ENCODE measurements around the gene HINT3.
A peak's percentile ranks its signal among the peaks of the same experiment; 100 is the strongest.

Gene HINT3

DNA sequence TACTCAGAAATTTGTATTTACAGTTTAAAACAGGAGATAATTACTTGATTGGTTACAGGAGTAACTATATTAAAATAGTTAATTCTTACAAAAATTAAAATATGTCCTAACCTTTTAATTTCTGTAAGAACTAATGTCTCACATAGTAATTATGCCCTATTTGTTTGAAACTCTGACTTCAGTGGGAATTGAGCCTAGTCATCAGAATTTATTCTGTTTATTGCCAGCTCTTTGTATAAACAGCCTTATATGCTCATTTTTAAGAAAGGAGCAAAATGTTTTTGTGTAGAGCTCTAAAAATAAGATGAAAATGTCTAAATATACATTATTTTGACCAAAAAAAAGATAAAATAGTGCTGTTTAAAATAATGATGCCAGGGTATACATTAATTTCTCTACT lies 51.2 kb downstream of the HINT3 start:
- no peak for DNase-seq

DNA sequence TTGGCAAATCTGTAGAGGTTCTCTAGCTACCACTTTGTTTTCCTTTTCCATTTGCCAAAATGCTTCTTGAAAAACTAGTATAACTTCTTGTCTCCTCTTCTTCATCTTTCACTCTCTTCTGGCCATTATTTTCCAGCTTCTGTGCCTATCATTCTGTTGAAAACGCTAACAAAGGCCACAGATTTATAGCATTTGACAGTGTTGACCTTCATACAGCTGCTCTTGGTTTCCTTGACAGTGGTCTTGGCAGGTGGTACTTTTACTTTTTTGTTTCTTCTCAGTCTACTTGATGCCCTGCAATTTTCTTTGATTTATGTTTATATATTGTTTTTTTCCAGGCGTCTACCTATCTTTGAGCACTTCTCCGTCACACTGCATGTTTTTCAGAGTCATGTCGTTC lies 53.5 kb downstream of the HINT3 start:
- DNase-seq, result no peak

DNA sequence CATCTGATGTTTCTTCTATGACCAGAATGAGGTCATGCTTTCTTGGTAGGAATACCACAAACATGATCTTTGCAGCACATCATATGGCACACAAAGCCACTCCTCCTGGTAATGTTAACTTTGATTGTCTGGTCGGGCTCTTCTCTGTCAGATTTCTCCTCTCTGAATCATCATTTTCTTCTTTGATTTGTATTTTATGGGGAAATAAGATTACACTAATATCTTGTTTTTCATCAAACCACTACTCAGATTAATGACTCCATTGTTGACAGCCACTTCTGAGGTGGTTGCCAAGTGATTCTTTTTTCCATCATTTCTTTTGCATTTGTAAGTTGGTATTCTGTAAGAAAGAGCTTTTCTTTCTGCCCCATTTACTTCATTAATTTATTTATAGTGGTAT lies 59.3 kb downstream of the HINT3 start:
- DNase-seq, result peak; percentile 86

DNA sequence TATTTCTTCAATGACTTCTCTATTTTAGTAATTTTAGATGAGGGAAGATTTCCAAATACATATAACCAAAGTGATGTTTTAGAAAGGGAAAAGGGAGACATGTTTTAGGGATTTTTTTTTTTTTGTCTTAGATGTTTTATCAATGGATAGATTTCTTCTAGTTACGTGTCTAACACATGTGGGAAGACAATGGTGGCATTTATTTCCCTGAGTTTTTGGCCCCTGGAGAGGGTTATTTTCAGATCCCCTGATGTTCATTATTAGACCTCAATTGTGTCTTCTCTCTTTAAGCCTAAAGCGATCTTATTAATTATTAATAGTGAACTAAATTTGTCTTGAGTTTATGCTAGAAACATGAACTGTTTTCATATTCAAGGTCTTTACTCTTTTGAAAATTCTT lies 60.0 kb downstream of the HINT3 start:
- DNase-seq, result no peak

DNA sequence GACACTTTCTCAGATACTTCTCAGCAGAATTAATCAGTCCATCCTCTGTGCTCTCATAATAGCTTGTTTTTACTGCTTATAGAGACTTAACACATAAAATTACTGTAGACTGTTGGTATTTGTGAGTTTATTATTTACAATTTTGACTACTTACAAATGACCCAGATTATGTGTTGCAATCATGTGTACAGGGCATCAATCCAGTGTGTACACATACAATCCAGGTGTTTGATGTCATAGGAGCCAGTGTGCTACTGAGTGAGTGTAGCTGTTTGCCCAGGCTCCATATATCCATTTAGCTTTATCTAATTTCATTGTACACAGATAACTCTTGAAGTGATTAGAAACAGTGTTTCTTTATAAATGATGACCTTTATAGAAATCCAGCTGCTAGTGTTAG lies 61.1 kb downstream of the HINT3 start:
- no peak for DNase-seq

DNA sequence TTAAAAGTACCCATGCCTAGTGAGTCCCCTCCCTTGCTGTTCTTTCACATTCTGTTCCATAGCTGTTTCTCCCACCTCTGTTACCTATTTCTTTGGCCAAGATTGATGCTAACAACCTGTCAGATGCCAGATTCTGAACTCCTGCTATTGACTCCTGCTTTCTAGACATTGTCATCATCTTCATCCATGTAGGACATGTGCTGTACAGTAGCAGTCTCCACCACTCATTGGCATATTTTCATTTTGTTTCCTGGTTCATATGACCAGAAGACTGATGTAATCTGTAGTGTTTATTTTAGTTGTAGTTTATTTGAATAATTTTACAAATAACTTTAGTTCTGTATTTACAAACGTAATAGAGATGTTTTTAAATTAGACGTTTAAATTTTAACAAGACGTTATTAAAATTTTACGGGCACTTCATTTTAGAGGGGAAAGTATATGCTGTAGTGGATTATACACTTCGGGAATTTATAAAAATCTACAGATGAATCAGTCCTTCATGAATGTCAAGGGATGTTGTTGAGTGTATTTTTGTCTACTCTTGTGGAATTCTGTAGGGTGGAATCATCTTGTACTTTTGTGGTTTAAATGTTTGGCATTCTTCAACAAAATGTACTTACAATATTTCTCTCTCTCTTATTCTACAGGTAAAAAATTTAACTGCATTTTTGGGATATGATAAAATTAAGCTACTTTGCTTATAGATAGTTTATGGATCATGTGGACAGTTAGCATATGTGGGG lies 63.9 kb downstream of the HINT3 start:
- peak; percentile 43 for DNase-seq

DNA sequence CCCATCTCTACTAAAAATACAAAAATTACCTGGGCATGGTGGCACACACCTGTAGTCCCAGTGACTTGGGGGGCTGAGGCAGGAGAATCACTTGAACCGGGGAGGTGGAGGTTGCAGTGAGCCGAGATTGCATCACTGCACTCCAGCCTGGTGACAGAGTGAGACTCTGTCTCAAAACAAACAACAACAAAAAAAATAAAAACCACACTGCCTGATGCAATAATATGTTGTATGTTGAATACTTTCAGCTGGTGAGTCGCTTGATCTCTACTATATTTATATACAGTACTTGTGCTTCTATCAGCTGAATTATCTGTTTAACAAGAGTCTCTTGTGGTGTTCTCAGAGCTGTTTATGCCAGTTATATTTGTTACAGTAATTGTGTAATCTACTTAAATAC lies 66.9 kb downstream of the HINT3 start:
- peak; percentile 13 for DNase-seq

DNA sequence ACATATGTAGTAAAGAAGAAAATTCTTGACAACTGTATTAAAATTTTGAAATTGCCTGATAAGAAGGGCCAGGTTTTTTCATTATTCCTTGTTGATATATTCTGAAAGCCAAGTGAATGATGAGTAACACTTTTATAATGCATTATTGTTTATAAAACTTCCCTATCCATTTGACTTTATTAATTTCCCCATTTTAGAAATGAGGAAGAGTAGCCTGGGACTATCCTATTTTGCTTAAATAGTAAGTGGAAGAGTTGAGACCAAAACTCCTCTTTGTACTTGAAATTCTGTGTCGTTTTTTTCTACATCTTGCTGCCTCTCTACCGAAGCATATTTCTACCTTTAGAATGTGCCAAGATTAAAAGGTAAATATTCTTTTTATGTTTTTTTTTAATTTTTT lies 69.4 kb downstream of the HINT3 start:
- no peak for DNase-seq

DNA sequence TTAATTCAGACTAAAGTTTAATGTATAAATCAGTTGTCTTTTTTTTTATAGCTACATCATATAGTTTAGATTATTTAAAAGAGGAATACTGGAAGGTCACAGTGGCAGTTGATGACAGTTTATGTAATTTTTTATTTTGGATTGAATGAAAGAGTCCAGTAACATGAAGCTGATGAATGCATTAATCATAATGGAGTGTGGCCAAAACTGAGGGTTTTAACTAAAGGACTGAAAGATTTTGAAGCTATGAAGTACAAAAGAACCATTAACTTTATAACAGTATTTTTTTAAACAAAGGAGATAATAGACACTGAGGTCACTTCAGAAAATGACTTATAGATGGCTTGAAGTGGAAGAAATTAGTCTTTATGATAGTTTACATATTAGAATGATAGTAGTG lies 71.0 kb downstream of the HINT3 start:
- DNase-seq, result peak; percentile 41
